Neural cell (in vitro differentiated cells): ENCODE measurements around the gene CADPS2. TPM values are rescaled to one million over a fixed set of nuclear protein-coding genes. Genes with fewer than 3 reads are reported as not detected.

ENCODE experiments used
- H2AFZ ChIP-seq: fragments of 200-600, 300-800 bp; sonication (generic), shearing (Covaris generic); 2 replicates; pipeline ENCODE4 v1.6.0; 2014; ENCODE audit warnings: low read depth, mild to moderate bottlenecking, antibody characterized with exemption, low read length, moderate library complexity
- H3F3A ChIP-seq: fragments of 200-600 bp; shearing (Covaris generic); 2 replicates; pipeline ENCODE4 v1.6.1; 2016; ENCODE audit warnings: mild to moderate bottlenecking, moderate library complexity, mixed read lengths, antibody characterized with exemption, low read length; ENCODE audit not compliant: insufficient read depth, poor library complexity, severe bottlenecking
- H3K27ac ChIP-seq: fragments of 200-600, 300-800 bp; sonication (generic), shearing (Covaris generic); 2 replicates; pipeline ENCODE4 v1.5.1; 2014; ENCODE audit warnings: mild to moderate bottlenecking, low read length, moderate library complexity
- H3K27me3 ChIP-seq: fragments of 300-800, 200-600 bp; sonication (generic), shearing (Covaris generic); 2 replicates; pipeline ENCODE4 v1.6.0; 2014; ENCODE audit warnings: mild to moderate bottlenecking, low read depth, low read length, moderate library complexity; ENCODE audit not compliant: insufficient read depth
- H3K36me3 ChIP-seq: fragments of 300-800, 200-600 bp; sonication (generic), shearing (Covaris generic); 2 replicates; pipeline ENCODE4 v1.5.1; 2014; ENCODE audit warnings: mild to moderate bottlenecking, antibody characterized with exemption, low read length, moderate library complexity; ENCODE audit not compliant: insufficient read depth
- H3K4me2 ChIP-seq: fragments of 300-800, 200-600 bp; sonication (generic), shearing (Covaris generic); 2 replicates; pipeline ENCODE4 v1.6.0; 2014; ENCODE audit warnings: mild to moderate bottlenecking, low read length
- H3K4me3 ChIP-seq: fragments of 300-800, 200-600 bp; sonication (generic), shearing (Covaris generic); 2 replicates; pipeline ENCODE4 v1.5.1; 2014; ENCODE audit warnings: mild to moderate bottlenecking, low read length, moderate library complexity
- H3K79me2 ChIP-seq: fragments of 200-600 bp; shearing (Covaris generic); replicated peaks from 2 replicates; pipeline ENCODE4 v1.6.0; 2014; ENCODE audit warnings: mild to moderate bottlenecking, low read length, moderate library complexity; ENCODE audit not compliant: insufficient read depth
- H3K9ac ChIP-seq: fragments of 300-800, 200-600 bp; sonication (generic), shearing (Covaris generic); 2 replicates; pipeline ENCODE4 v1.6.1; 2016; ENCODE audit warnings: mild to moderate bottlenecking, low read length, mixed read lengths
- H3K9me2 ChIP-seq: fragments of 200-600 bp; shearing (Covaris generic); 2 replicates; pipeline ENCODE4 v1.6.1; 2016; ENCODE audit warnings: mild to moderate bottlenecking, low read length, mixed read lengths; ENCODE audit not compliant: insufficient read depth
- H3K9me3 ChIP-seq: fragments of 200-600, 300-800 bp; sonication (generic), shearing (Covaris generic); 2 replicates; pipeline ENCODE4 v1.6.1; 2016; ENCODE audit warnings: mild to moderate bottlenecking, mixed run types, low read length, moderate library complexity, mixed read lengths
- H4K20me1 ChIP-seq: fragments of 200-600 bp; shearing (Covaris generic); 2 replicates; pipeline ENCODE4 v1.6.1; 2016; ENCODE audit warnings: mild to moderate bottlenecking, mixed run types; ENCODE audit not compliant: insufficient read depth
- EP300 ChIP-seq: fragments of 450-650 bp; conservative IDR thresholded peaks from 2 replicates; pipeline ENCODE4 v1.6.1; 2014; ENCODE audit warnings: antibody characterized with exemption, mild to moderate bottlenecking, moderate library complexity; ENCODE audit not compliant: poor library complexity, severe bottlenecking
- EZH2 ChIP-seq: fragments of 200-600, 300-800 bp; shearing (Covaris generic), sonication (generic); IDR thresholded peaks from 2 replicates; pipeline ENCODE4 v1.6.1; 2014; ENCODE audit warnings: antibody characterized with exemption, low read length, borderline replicate concordance, mild to moderate bottlenecking; ENCODE audit not compliant: insufficient read depth, poor library complexity, severe bottlenecking
- MXI1 ChIP-seq: fragments of 450-650 bp; conservative IDR thresholded peaks from 2 replicates; pipeline ENCODE4 v1.6.1; 2014; ENCODE audit warnings: antibody characterized with exemption, mild to moderate bottlenecking; ENCODE audit not compliant: poor library complexity, severe bottlenecking
- POLR2AphosphoS5 ChIP-seq: IDR thresholded peaks from 2 replicates; pipeline ENCODE4 v1.6.1; 2012
- RAD21 ChIP-seq: fragments of 450-650 bp; conservative IDR thresholded peaks from 2 replicates; pipeline ENCODE4 v1.6.1; 2014; ENCODE audit warnings: antibody characterized with exemption, mild to moderate bottlenecking, moderate library complexity
- SMC3 ChIP-seq: fragments of 450-650 bp; conservative IDR thresholded peaks from 2 replicates; pipeline ENCODE4 v1.6.1; 2014; ENCODE audit warnings: antibody characterized with exemption, mild to moderate bottlenecking, moderate library complexity; ENCODE audit not compliant: poor library complexity
- TAF1 ChIP-seq: IDR thresholded peaks from 2 replicates; pipeline ENCODE4 v1.6.1; 2012; ENCODE audit warnings: low read depth
- polyA plus RNA-seq: library from polyadenylated mRNA; depleted of rRNA; stranded (reverse); fragments of >200 nt; gene quantifications from 2 replicates; pipeline ENCODE4 v1.2.3, GENCODE V29; 2014
- TF ChIP-seq, protein P1 (sequence below): IDR thresholded peaks from 2 replicates; pipeline ENCODE4 v1.6.1; 2012; ENCODE audit warnings: borderline replicate concordance
- TF ChIP-seq, protein P2 (sequence below): fragments of 450-650 bp; IDR thresholded peaks from 2 replicates; pipeline ENCODE4 v1.5.1; 2014; ENCODE audit warnings: antibody characterized with exemption, mild to moderate bottlenecking, moderate library complexity; ENCODE audit not compliant: poor library complexity, severe bottlenecking

The CADPS2 gene
- polyA plus RNA-seq, 1 donor from 2014 or later = 5.9 TPM

DNA sequence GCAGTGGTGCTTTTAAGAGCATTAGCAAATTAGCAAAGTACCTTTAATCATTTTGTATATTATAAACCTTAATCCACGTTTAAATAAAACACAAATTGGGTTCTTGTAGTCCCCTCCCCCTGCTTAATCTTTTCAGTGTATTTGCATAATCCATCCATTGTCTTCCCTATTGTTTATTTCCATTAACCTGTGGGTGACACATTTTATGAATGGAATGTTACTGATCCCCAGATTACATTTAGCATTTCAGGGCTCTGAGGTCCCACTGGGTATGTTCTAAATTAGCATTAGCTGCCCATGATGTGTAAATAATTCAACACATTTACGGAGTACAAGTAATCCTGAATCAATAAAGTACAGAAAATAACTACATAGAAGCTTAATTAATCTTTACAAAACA lies 443.3 kb downstream of the CADPS2 start:
- TF ChIP-seq, protein P1, sequence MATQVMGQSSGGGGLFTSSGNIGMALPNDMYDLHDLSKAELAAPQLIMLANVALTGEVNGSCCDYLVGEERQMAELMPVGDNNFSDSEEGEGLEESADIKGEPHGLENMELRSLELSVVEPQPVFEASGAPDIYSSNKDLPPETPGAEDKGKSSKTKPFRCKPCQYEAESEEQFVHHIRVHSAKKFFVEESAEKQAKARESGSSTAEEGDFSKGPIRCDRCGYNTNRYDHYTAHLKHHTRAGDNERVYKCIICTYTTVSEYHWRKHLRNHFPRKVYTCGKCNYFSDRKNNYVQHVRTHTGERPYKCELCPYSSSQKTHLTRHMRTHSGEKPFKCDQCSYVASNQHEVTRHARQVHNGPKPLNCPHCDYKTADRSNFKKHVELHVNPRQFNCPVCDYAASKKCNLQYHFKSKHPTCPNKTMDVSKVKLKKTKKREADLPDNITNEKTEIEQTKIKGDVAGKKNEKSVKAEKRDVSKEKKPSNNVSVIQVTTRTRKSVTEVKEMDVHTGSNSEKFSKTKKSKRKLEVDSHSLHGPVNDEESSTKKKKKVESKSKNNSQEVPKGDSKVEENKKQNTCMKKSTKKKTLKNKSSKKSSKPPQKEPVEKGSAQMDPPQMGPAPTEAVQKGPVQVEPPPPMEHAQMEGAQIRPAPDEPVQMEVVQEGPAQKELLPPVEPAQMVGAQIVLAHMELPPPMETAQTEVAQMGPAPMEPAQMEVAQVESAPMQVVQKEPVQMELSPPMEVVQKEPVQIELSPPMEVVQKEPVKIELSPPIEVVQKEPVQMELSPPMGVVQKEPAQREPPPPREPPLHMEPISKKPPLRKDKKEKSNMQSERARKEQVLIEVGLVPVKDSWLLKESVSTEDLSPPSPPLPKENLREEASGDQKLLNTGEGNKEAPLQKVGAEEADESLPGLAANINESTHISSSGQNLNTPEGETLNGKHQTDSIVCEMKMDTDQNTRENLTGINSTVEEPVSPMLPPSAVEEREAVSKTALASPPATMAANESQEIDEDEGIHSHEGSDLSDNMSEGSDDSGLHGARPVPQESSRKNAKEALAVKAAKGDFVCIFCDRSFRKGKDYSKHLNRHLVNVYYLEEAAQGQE = no peak
- TF ChIP-seq EP300 (no peak), POLR2AphosphoS5 (no peak), EZH2 (no peak), SMC3 (no peak), MXI1 (no peak), TAF1 (no peak), RAD21 (no peak)
- TF ChIP-seq, protein P2, sequence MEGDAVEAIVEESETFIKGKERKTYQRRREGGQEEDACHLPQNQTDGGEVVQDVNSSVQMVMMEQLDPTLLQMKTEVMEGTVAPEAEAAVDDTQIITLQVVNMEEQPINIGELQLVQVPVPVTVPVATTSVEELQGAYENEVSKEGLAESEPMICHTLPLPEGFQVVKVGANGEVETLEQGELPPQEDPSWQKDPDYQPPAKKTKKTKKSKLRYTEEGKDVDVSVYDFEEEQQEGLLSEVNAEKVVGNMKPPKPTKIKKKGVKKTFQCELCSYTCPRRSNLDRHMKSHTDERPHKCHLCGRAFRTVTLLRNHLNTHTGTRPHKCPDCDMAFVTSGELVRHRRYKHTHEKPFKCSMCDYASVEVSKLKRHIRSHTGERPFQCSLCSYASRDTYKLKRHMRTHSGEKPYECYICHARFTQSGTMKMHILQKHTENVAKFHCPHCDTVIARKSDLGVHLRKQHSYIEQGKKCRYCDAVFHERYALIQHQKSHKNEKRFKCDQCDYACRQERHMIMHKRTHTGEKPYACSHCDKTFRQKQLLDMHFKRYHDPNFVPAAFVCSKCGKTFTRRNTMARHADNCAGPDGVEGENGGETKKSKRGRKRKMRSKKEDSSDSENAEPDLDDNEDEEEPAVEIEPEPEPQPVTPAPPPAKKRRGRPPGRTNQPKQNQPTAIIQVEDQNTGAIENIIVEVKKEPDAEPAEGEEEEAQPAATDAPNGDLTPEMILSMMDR = no peak

DNA sequence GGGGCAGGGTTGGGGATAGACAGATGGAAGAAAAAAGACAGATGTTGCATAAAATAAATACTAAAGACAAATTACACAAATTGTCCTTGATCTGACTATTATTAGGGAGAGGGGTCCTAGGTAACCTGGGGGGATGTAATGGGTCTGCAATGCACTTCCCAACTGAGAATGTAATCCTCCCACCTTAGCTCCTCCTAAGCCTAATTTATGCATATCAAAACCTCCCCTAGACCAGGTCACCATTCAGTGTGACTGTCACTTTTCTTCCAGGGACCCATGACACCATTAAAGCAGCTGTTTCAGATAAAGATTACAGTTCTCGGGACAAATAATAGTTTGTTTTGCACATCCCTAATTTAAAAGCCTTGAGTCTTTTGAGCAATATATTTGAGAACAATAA lies 447.8 kb downstream of the CADPS2 start:
- Histone ChIP-seq H3K9me2 (no peaks in the 10 kb centered on the region), H2AFZ (no peak overlapping the region), H3K9me3 (no peaks in the 10 kb centered on the region), H3K9ac (no peak overlapping the region), H3K27ac (no peak overlapping the region), H3K36me3 (no peaks in the 10 kb centered on the region), H3K79me2 (no peaks in the 10 kb centered on the region), H4K20me1 (no peaks in the 10 kb centered on the region), H3K4me2 (no peak overlapping the region), H3K27me3 (no peaks in the 10 kb centered on the region), H3K4me3 (no peak overlapping the region), H3F3A (no peaks in the 10 kb centered on the region)
- no peak for TF ChIP-seq EZH2
- TF ChIP-seq SMC3 = no peak
- TF ChIP-seq, protein P1 = no peak
- TF ChIP-seq EP300 = no peak
- no peak for TF ChIP-seq RAD21
- TF ChIP-seq, protein P2 = no peak
- no peak for TF ChIP-seq TAF1
- TF ChIP-seq POLR2AphosphoS5 = no peak
- no peak for TF ChIP-seq MXI1

More for the DNA sequence above, 443.3 kb downstream of the CADPS2 start:
- Histone ChIP-seq H3K9me3 (no peaks in the 10 kb centered on the region), H3K9ac (no peak overlapping the region), H3K4me2 (no peak overlapping the region), H3K9me2 (no peaks in the 10 kb centered on the region), H3K27me3 (no peaks in the 10 kb centered on the region), H3K27ac (no peak overlapping the region), H3K4me3 (no peak overlapping the region), H4K20me1 (no peaks in the 10 kb centered on the region), H3F3A (no peaks in the 10 kb centered on the region), H2AFZ (no peak overlapping the region), H3K79me2 (no peaks in the 10 kb centered on the region), H3K36me3 (no peaks in the 10 kb centered on the region)
